ENCODE results near the gene THAP4.

- TF ChIP-seq STAT5B (CRISPR knock-in tag; IDR thresholded peaks at IDR 0.05) (no peak), HDAC1 (CRISPR knock-in tag; IDR thresholded peaks at IDR 0.05) (no peak)
Measured at GRCh38 chr2:241656190-241656741, 19.3 kb upstream of the THAP4 start.
